Natural killer cell (primary cell): ENCODE data around the gene MMD2. TPM values are rescaled to one million over a fixed set of nuclear protein-coding genes. Genes with fewer than 3 reads are reported as not detected.

Experiments used
- ATAC-seq, 3 donors: fragments of 150-1000 bp in 2 of 3; fragments of 200-7000 bp in 1 of 3; cut with Tn5 transposase; 1 replicate in 1 of 3; 2 replicates in 2 of 3; pipeline ENCODE4 v1.10.0; 2021; ENCODE audit warnings: mild to moderate bottlenecking in 2 of 3, moderate library complexity in 2 of 3
- DNase-seq, 2 donors: peaks; one replicate each; pipeline versions ENCODE4 v3.0.0 to v3.0.0-alpha.2; 2013 to 2021; ENCODE audit warnings: mixed read lengths in 1 of 2
- H3K27ac ChIP-seq: one replicate; pipeline ENCODE4 v1.5.1; 2013; ENCODE audit warnings: mild to moderate bottlenecking, low read length
- H3K27me3 ChIP-seq: one replicate; pipeline ENCODE4 v1.6.1; 2013; ENCODE audit warnings: low read length; ENCODE audit not compliant: control insufficient read depth, insufficient read depth
- H3K36me3 ChIP-seq: one replicate; pipeline ENCODE4 v1.6.1; 2013; ENCODE audit warnings: low read length; ENCODE audit not compliant: control insufficient read depth, insufficient read depth
- H3K4me1 ChIP-seq: one replicate; pipeline ENCODE4 v1.6.1; 2013; ENCODE audit warnings: low read length; ENCODE audit not compliant: control insufficient read depth, insufficient read depth
- H3K4me3 ChIP-seq: one replicate; pipeline ENCODE4 v1.5.1; 2013; ENCODE audit warnings: low read length
- H3K9me3 ChIP-seq: one replicate; pipeline ENCODE4 v1.6.1; 2013; ENCODE audit warnings: low read length; ENCODE audit not compliant: control insufficient read depth, insufficient read depth
- H3K27ac Mint-ChIP-seq, 2 donors: one replicate each; pipeline ENCODE4 v1.8.0; 2022; ENCODE audit warnings: mild to moderate bottlenecking in 2 of 2, mixed read lengths in 2 of 2, moderate library complexity in 1 of 2
- H3K27me3 Mint-ChIP-seq, 2 donors: one replicate each; pipeline ENCODE4 v1.8.0; 2022; ENCODE audit warnings: low read depth in 2 of 2, mixed read lengths in 2 of 2
- H3K36me3 Mint-ChIP-seq: one replicate; pipeline ENCODE4 v1.8.0; 2022; ENCODE audit warnings: mixed read lengths
- H3K4me1 Mint-ChIP-seq, 2 donors: one replicate each; pipeline ENCODE4 v1.8.0; 2022; ENCODE audit warnings: mixed read lengths in 2 of 2
- H3K4me3 Mint-ChIP-seq: one replicate; pipeline ENCODE4 v1.8.0; 2022; ENCODE audit warnings: mild to moderate bottlenecking, moderate library complexity, mixed read lengths
- H3K9me3 Mint-ChIP-seq, 2 donors: one replicate each; pipeline ENCODE4 v1.8.0; 2022; ENCODE audit warnings: mixed read lengths in 2 of 2
- WGBS: methylation state at CpG from one replicate; pipeline ENCODE4 v1.1.7; 2013; ENCODE audit warnings: missing lambda C conversion rate; ENCODE audit not compliant: insufficient coverage; 5-methylcytosine and 5-hydroxymethylcytosine counted together
- intact Hi-C: fragments of 100-400 bp; cut with micrococcal nuclease; formaldehyde crosslinking; loops from one replicate; pipeline ENCODE4 v1.14.2; 2022
- total RNA-seq, 4 donors: library from RNA; stranded (reverse); fragments of 120-200 nt in 1 of 4; gene quantifications; one replicate each; pipeline versions ENCODE4 v1.2.3 to v1.2.4, GENCODE V29; 2013 to 2022
- TF ChIP-seq, protein P1 (sequence below): fragments of 200-600 bp; IDR thresholded peaks from one replicate; pipeline ENCODE4 v1.8.0; 2022; ENCODE audit warnings: antibody characterized with exemption

MMD2 gene, protein sequence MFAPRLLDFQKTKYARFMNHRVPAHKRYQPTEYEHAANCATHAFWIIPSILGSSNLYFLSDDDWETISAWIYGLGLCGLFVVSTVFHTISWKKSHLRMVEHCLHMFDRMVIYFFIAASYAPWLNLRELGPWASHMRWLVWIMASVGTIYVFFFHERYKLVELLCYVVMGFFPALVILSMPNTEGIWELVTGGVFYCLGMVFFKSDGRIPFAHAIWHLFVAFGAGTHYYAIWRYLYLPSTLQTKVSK
- total RNA-seq: not detected
- total RNA-seq (2013): not detected

DNA sequence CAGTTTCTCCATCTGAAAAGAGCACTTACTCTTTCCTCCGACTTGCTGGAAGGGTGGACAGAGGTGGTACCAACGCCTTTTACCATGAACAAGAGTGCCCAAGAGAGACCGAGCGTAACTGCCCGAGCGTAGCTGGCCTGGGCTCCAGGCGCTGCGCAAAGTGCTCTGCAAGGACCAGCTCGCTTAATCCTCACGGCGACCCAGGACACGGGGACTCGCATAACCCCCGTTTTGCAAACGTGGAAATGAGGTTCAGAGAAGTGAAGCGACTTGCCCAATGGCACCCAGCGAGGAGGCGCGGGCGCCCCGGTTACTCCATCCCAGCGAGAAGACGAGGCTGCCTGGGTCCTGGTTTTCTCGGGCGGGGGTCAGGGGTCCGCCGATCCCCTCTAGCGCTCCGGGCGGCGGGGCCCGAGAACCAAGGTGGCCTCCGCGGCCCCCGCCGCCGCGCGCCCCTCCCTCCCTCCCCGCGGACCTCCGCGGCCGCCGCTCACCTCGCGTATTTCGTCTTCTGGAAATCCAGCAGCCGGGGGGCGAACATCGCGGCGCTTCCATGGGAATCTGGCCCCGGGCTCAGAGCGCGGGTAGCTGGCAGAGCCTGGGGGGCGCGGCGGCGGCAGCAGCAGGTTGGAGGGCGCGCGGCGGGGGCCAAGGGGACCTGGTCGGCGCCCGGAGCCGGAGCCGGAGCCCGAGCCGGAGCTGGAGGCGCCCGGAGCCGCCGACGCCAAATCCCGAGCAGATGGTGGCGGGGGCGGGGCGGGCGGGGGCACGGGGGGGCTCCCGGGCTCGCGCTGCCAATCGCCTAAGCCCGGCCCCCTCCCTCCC lies at the start of gene MMD2:
MMD2 (minus strand) TSS at position 711 of the 825 bp plus-strand sequence; CDS start at position 541, 170 bp downstream.
- no peak for ATAC-seq
- Mint-ChIP-seq H3K27ac (no peak within 1 kb of the TSS), H3K27me3 (peaks cover 26 to 32% of the 10 kb centered on the region in 2 donors)

DNA sequence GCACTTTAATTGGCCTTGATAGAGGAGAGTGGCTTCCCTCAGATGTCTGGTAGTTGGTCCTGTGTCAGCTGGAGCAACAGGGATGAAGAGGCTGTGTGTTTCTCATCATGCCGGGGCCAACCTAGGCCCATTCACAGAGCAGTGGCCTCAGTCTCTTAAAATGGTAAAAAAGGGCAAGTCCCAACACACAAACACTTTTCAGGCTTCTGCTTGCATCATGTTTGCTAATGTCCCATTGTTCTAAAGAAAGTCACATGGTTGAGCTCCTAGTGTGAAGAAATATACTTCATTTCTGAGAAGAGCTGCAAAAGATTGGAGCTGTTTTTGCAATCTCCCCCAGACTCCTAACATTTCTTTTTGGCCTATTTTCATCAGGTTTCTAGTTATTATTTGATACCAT lies 46.1 kb upstream of the MMD2 start:
- peaks cover 0 to 5% of the 10 kb centered on the region in 2 donors for H3K4me1 Mint-ChIP-seq
- Histone ChIP-seq H3K9me3 (no peaks in the 10 kb centered on the region), H3K4me3 (no peak overlapping the region), H3K27me3 (no peaks in the 10 kb centered on the region), H3K4me1 (no peaks in the 10 kb centered on the region), H3K36me3 (no peaks in the 10 kb centered on the region), H3K27ac (no peak overlapping the region)
- H3K27ac Mint-ChIP-seq: no peak overlapping the region
- H3K9me3 Mint-ChIP-seq: no peaks in the 10 kb centered on the region
- DNase-seq (no peak), ATAC-seq (no peak)
- H3K36me3 Mint-ChIP-seq: peaks cover 5% of the 10 kb centered on the region
- TF ChIP-seq, protein P1, sequence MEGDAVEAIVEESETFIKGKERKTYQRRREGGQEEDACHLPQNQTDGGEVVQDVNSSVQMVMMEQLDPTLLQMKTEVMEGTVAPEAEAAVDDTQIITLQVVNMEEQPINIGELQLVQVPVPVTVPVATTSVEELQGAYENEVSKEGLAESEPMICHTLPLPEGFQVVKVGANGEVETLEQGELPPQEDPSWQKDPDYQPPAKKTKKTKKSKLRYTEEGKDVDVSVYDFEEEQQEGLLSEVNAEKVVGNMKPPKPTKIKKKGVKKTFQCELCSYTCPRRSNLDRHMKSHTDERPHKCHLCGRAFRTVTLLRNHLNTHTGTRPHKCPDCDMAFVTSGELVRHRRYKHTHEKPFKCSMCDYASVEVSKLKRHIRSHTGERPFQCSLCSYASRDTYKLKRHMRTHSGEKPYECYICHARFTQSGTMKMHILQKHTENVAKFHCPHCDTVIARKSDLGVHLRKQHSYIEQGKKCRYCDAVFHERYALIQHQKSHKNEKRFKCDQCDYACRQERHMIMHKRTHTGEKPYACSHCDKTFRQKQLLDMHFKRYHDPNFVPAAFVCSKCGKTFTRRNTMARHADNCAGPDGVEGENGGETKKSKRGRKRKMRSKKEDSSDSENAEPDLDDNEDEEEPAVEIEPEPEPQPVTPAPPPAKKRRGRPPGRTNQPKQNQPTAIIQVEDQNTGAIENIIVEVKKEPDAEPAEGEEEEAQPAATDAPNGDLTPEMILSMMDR: no peak
- WGBS: 83% methylated on average over 1 of the region's 1 CpG
- H3K4me3 Mint-ChIP-seq: no peak overlapping the region
- no peaks in the 10 kb centered on the region for H3K27me3 Mint-ChIP-seq
- intact Hi-C loops: no loop called here

More for the DNA sequence above, at the start of gene MMD2:
- WGBS: 6% methylated on average over 77 of the region's 87 CpGs
- H3K4me3 ChIP-seq: no peak within 1 kb of the TSS
- no peaks in the 10 kb centered on the region for H3K9me3 ChIP-seq
- no peaks in the 10 kb centered on the region for H3K36me3 Mint-ChIP-seq
- peaks cover 5% of the 10 kb centered on the region in 2 donors for H3K4me1 Mint-ChIP-seq
- no peaks in the 10 kb centered on the region for H3K4me1 ChIP-seq
- intact Hi-C loops: no loop called here
- no peaks in the 10 kb centered on the region for H3K36me3 ChIP-seq
- H3K27me3 ChIP-seq: peaks cover 4% of the 10 kb centered on the region
- no peaks in the 10 kb centered on the region for H3K9me3 Mint-ChIP-seq
- peak within 1 kb of the TSS; percentile 65 for H3K4me3 Mint-ChIP-seq
- no peak within 1 kb of the TSS for H3K27ac ChIP-seq
- TF ChIP-seq, protein P1: no peak
- DNase-seq: no peak

DNA sequence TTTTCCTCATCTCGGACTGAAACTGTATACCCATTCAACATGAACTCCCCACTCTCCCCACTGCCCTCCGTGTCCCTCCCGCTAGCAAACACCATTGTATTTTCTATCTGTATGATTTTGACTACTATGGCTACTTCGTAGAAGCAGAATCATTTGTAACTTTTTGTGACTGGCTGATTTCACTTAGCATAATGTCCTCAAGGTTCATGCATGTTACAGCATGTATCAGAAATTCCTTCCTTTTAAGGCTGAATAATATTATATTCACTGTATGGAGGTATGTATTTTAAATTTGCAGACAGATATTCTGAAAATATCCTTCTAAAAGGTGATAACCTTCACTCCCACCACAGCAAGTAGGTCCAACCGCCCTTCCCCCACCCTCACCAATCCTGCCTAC lies 42.9 kb upstream of the MMD2 start:
- TF ChIP-seq, protein P1: no peak
- 99% methylated on average over 4 of the region's 5 CpGs for WGBS
- Mint-ChIP-seq H3K27me3 (no peaks in the 10 kb centered on the region), H3K36me3 (peaks cover 6% of the 10 kb centered on the region), H3K4me3 (no peak overlapping the region), H3K9me3 (no peaks in the 10 kb centered on the region), H3K27ac (no peak overlapping the region), H3K4me1 (peaks cover 0 to 18% of the 10 kb centered on the region in 2 donors)
- H3K9me3 ChIP-seq: no peaks in the 10 kb centered on the region
- peaks cover 16% of the 10 kb centered on the region for H3K36me3 ChIP-seq
- H3K4me1 ChIP-seq: no peaks in the 10 kb centered on the region
- ATAC-seq (no peak), DNase-seq (no peak)
- intact Hi-C loops: no loop called here
- H3K27me3 ChIP-seq: no peaks in the 10 kb centered on the region
- H3K27ac ChIP-seq: no peak overlapping the region
- no peak overlapping the region for H3K4me3 ChIP-seq
